Measurements from ENCODE around the gene E2F7.
A peak's percentile ranks its signal among the peaks of the same experiment; 100 is the strongest.
"Not testable (repeated sequence)": the region's sequence is repeated elsewhere in the genome, so short reads cannot be mapped to it uniquely, and the experiment has no call there.

The E2F7 gene

GRCh38 chr12:77065361-77066204 is at the start of gene E2F7:
Gene E2F7 (minus strand): TSS chr12:77065569. CDS start chr12:77064635, 934 bp downstream.
- DNase-seq: peak; percentile 86

DNA sequence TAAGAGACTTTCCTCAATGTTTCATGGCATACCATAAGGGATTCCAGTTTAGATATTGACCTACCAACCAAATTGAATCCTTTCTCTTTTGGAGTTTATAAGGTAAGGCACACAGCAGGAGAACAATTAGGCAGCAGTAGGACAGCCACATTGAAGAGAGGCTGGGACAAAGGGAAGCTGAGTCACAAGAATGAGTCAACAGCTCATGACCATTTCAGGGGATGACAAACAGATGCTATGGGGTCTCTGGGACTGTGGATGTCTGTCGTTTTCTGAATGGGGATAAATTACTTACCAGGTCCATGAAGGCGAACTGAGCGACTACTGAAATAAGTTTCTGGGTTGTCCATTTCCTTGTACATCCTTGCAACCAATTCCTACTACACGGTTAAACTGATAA is 48.6 kb upstream of the E2F7 start:
- no peak for DNase-seq

DNA sequence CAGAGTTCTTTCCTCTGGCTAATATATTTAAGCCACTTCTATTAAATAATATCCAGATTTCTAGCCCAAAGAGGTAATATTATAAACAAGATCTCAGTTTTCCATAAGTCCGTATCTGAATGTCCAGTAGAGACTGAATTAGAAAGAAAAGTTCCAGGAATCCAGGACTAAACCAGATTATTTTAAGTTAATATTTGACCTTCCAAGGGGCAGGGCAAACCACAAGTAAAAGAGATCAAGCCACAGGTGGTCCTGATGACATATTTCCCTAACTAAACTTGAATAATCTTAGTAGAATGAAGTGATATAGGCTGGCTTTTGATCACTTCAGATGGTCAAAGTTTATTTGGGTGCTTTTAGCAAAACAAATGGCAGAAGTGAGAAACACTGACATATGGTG is 43.3 kb upstream of the E2F7 start:
- no peak for DNase-seq

GRCh38 chr12:77107121-77107520 is 41.8 kb upstream of the E2F7 start:
- no peak for DNase-seq

DNA sequence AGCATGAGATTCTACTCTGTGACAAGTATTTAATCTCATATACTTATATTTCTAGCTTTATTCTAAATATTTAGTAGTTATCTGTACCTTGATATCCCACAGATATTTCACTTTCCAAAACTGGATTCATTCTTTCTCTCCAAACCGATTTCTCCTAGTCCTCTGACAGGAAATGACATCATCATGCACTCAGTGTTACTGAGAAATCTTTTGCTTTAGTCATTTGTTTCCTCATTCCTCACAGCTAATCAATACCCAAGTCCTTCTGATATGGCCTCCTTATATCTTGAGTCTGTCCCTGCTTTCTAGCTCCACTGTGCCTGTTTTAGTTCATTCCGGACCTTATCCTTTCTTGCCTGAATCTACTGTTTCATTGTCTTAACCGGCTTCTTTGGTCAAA is 39.4 kb upstream of the E2F7 start:
- peak; percentile 15 for DNase-seq

DNA sequence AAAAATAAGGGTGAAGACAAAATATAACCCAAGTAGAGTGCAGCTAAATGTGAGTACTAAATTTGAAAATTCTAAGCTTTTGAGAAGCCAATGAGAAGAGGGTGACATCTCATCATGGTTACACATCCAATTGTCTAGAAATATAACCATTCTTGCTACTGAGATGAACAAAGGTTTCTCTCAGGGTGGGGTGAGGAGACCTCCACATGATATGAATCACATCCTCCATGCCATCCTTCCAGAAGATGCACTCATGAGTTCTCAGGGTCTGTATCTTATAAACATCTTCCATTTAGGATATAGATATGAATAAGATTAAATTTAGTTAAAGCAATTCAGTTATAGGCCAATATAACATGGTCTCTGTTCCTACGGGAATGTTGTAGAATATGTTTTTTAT is 38.9 kb upstream of the E2F7 start:
- DNase-seq: no peak

- DNase-seq: peak; percentile 31
These were observed 37.3 kb upstream of the E2F7 start for GRCh38 chr12:77102691-77103090.

- no peak for DNase-seq
These were observed 36.8 kb upstream of the E2F7 start for GRCh38 chr12:77102123-77102522.

DNA sequence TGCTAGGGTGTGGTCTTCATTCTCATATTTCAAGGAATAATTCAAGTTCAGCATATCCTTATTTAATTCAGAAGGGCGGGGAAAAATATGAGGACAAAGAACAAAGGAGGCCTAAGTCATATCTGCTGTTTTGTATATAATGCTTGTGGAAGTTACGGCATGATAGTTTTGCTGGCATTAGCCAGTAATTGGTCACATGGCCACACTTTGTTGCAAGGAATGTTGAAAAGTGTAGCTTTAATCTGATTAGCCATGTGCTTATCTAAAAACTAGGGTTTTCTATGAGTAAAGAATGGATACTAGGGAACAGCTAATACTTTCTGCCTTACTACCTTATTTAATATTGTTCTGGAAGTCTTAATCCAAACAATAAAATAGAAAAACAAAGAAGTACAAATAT is 34.4 kb upstream of the E2F7 start:
- no peak for DNase-seq

- no peak for DNase-seq
These were observed 32.5 kb upstream of the E2F7 start for GRCh38 chr12:77097846-77098245.

DNA sequence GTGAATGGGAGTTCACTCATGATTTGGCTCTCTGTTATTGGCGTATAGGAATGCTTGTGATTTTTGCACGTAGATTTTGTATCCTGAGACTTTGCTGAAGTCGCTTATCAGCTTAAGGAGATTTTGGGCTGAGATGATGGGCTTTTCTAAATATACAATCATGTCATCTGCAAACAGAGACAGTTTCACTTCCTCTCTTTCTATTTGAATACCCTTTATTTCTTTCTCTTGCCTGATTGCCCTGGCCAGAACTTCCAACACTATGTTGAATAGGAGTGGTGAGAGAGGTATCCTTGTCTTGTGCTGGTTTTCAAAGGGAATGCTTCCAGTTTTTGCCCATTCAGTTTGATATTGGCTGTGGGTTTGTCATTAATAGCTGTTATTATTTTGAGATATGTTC is 26.9 kb upstream of the E2F7 start:
- not testable (repeated sequence) for DNase-seq

GRCh38 chr12:77089686-77090220 is 24.4 kb upstream of the E2F7 start:
- DNase-seq: no peak

DNA sequence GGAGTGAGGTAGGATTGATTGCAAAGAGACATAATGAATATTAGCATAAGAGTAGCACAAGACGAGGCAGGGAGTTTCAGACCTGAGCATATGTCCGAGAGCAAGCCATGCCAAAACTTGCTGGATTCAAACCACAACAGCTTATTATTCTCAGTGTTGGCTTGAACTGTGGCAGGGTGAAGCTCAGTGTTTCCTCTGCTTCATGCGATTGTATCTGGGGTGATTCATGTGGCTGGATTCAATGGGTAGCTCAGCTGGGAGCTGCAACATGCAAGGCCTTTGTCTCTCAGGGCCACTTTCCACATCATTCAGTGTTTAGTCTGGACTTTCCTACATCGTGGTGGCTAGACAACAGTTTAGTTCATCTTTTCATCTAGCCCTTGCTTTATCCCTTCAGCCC is 22.1 kb upstream of the E2F7 start:
- DNase-seq: peak; percentile 18

GRCh38 chr12:77082021-77082420 is 16.7 kb upstream of the E2F7 start:
- DNase-seq: no peak

DNA sequence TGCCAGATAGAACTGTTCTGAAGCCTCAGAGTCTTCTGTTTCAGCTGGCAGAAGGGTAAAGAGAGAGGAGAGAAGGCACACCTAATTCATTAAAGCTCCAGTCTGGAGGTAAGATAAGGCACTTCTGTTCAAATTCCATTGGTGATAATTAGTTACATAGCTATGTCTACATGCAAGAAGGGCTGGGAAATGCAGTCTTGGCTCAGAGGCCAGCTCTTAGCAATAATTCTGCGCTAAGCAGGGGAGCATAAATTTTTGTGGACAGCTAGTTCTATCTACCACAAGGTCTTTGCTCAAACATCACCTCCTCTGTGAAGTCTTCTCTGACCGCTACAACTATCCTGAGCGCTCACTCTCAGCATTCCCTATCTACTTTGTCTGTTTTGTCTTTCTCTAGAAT is 14.3 kb upstream of the E2F7 start:
- no peak for DNase-seq

DNA sequence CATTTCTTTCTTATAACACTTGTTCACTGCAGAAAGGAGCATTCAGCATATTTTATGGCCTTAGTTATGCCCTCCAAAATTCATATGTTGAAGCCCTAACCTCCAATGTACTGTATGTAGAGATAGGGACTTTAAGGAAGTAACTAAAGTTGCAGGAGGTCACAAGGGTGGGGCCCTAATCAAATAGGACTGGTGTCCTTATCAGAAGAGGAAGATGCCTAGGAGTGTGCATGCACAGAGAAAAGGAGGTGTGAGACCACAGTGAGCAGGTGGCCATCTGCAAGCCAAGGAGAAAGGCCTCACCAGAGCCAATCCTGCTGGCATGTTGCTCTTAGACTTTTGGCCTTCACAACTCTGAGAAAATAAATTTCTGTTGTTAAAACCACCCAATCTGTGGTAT is 12.9 kb upstream of the E2F7 start:
- DNase-seq: no peak

- DNase-seq: no peak
These were observed 11.5 kb upstream of the E2F7 start for GRCh38 chr12:77076886-77077285.

GRCh38 chr12:77073894-77074293 is 8.5 kb upstream of the E2F7 start:
- DNase-seq: not testable (repeated sequence)

- no peak for DNase-seq
These were observed 7.6 kb upstream of the E2F7 start for GRCh38 chr12:77072833-77073495.

GRCh38 chr12:77070800-77071449 is 5.6 kb upstream of the E2F7 start:
- no peak for DNase-seq

DNA sequence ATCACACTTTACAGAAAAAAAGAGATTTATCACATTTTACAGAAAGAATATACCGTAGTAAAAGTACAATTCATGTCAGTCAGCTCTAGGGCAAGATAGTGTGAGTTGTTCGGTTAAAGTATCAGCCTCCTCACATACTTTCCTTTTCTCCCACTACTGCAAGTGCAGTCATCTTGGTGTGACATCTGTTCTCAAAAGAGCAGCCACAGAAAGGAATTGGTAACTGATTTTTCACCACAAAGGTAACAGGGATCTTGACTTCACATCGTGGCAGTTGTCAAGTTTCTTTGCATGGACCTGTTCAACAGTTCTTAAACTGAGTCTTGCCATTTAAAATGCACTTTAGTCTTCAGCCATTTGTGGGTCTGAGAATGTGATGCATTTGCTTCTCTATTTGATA is 5.0 kb upstream of the E2F7 start:
- no peak for DNase-seq

GRCh38 chr12:77064896-77065360 is 441 bp downstream of the E2F7 start:
- DNase-seq: no peak

GRCh38 chr12:77062846-77063461 is 2.4 kb downstream of the E2F7 start:
- DNase-seq: no peak
